ENCODE data around the gene INPP5F.
"Not testable (repeated sequence)": the region's sequence is repeated elsewhere in the genome, so short reads cannot be mapped to it uniquely, and the experiment has no call there.

Gene INPP5F

DNA sequence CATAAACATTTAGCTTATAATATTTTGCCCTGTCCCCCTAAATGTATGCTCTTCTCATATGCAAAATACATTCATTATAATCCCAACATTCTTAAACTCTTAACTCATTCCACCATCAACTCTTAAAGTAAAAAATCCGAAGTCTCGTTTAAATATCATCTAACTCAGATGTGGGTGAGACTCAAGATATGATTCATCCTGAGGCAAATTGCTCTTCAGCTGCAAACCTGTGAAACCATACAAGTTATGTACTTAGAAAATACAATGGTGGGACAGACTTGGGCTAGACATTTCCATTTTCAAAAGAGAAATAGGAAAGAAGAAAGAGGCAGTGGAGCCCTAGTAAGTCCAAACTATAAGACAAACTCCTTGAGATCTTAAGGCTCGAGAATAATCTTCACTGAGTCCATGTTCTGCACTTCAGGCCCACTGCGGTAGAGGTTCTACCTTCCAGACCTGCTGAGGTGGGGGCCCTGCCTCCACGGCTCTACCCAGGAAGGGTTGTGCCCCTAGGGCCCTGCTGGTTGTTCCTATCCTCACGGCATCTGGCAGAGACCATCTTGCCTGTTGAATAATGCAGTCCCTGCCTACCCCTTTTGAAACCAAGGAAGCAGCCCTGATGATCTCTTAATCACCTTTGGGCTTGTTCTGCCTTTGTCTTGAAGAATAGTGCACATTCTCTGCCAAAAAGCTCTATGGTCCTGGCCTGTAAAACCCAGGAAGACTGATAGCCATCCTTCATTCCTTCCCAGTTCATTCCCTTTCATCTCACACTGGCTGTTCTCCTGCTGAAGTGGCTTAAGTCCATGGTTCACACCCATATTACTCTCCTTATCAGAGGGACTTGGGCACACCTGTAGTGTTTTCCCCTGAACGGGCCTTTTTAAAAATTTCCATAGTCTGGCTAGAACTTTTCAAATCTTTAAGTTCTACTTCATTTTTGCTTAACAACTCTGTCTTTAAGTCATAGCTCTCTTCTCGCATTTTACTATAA is 37.3 kb downstream of the INPP5F start:
- no peak for TF ChIP-seq ZNF274 (IDR thresholded peaks at IDR 0.05; ENCODE audit: low read depth, low read length)
- H3K4me3 ChIP-seq (ENCODE audit: low read length): no peak overlapping the region

DNA sequence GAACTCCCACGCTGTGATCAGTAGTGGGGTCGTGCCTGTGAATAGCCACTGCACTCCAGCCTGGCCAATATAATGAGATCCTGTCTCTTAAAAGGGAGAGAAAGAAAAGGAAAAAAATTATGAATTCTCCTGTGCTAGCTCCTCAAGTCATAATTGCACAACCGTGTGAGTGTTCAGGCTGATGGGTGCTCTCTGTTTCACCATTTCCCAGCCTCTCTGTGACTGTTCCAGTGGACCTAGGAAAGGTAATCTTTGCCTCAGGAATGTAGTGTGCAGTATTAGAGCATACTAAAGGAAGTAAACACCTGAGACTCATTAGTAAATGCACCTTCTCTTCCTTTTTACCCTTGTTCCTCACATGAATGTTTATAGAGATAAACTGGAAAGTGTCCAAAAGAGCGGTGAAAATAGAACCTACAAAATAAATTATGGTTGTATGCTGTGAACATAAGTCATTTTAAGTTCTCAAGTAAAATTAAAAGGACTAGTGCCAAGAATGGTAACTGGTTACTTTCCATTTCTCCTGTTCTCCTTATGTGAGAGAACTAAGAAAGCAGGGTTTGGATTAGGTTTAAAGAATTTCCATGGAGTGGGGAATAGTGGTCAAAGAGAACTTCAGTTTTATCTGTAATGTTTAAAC is 42.7 kb downstream of the INPP5F start:
- H3K4me3 ChIP-seq (ENCODE audit: low read length): no peak overlapping the region
- no peak for TF ChIP-seq ZNF274 (IDR thresholded peaks at IDR 0.05; ENCODE audit: low read depth, low read length)

DNA sequence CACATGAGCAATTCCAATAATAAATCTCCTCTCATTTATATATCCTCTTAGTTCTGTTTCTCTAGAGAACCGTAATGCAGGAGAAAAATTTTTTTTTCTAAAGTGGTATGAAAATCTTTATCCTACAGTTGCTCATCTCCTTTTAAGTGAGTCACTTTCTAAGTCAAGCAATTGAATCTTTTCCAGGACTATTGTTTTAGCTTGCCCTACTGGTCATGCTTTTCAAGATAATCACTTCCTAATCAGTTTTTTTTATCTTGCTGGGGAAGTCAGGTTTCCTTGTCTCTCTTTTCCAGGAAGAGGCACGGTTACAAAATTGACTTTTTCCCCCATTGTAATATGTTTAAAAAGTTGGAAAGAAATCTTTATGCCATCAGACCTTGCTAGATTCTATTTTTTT is 44.0 kb downstream of the INPP5F start:
- no peak overlapping the region for H3K4me3 ChIP-seq (ENCODE audit: low read length)

DNA sequence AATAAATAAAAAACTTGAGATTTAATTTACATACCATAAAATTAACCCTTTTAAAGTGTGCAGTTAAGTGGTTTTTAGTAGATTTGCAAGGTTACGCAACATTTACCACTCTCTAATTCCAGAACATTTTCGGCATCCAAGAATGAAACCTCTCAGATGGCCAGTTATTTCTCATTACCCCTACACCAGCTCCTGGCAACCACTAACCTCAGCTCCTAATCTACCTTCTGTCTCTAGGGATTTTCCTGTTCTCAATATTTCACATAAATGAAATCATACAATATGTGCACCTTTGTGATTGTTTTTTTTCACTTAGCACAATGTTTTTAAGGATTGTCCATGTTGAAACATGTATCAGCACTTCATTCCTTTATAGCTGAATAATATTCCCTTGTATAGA is 45.1 kb downstream of the INPP5F start:
- H3K4me3 ChIP-seq (ENCODE audit: low read length): no peak overlapping the region
- TF ChIP-seq ZNF274 (IDR thresholded peaks at IDR 0.05; ENCODE audit: low read depth, low read length): no peak

More for the DNA sequence above, 44.0 kb downstream of the INPP5F start:
- TF ChIP-seq ZNF274 (IDR thresholded peaks at IDR 0.05; ENCODE audit: low read depth, low read length): no peak

DNA sequence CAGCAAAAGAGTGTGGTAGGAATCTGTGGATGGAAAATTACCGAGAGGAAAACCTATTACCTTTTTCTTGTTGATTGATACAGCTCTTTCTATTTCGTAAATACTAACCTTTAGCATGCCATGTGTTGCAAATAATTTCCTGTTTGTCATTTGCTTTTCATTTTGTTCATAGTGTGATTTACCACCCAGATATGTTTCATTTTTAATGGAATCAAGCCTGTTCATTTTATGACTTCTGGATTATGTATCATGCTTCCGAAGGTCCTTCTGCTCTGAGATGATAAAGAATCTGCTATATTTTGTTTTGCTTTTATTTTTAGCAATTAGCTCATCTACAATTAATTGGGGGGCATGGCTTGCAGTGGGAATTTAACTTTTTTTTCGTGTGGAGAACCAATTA is 46.5 kb downstream of the INPP5F start:
- H3K4me3 ChIP-seq (ENCODE audit: low read length): no peak overlapping the region
- TF ChIP-seq ZNF274 (IDR thresholded peaks at IDR 0.05; ENCODE audit: low read depth, low read length): no peak

DNA sequence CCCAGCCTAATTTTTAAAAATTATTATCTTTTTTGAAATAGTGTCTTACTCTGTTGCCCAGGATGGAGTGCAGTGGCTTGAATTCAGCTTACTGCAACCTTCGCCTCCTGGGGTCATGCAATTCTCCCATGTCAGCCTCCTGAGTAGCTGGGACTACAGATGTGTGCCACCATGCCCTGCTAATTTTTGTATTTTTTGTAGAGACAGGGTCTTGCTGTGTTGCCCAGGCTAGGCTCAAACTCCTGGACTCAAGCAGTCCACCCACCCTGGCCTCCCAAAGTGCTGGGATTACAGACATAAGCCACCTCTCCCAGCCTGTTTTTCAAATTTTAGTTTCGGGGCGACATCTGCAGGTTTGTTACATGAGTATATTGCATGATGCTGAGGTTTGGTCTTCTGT is 47.2 kb downstream of the INPP5F start:
- H3K4me3 ChIP-seq (ENCODE audit: low read length): not testable (repeated sequence)

DNA sequence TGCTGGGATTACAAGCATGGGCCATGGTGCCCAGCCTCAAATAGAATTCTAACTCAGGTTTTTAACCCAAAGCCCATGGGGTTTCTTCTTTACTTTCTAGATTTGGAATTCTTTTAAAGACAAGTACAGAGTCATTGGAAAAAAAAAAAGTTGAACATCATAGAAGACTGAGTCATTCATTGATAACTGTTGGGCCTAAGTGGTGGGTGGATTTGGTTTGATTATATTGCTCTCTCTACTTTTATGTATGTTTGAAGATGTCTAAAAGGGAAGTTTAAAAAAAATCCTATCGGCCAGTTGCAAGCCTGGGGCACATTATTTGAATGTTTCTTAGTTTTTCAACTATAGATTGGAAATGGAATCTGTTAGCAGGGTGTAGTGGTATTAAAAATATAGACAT is 49.7 kb downstream of the INPP5F start:
- no peak for TF ChIP-seq ZNF274 (IDR thresholded peaks at IDR 0.05; ENCODE audit: low read depth, low read length)
- H3K4me3 ChIP-seq (ENCODE audit: low read length): no peak overlapping the region

DNA sequence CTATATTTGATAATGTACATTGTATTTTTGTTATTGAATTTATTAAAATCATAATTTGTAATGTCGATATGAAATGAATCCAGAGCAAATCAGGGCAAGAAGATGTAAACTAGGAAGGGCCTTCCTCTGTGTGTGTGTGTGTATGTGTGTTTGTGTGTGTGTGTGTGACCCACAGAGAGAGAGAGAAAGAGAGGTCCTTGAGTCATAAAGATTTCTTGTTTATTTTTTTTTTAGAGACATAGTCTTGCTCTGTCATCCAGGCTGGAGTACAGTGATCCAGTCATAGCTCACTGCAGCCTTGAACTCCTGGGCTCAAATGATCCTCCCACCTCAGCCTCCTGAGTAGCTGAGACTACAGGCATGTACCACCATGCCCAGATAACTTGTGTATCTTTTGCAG is 50.7 kb downstream of the INPP5F start:
- no peak overlapping the region for H3K4me3 ChIP-seq (ENCODE audit: low read length)
- no peak for TF ChIP-seq ZNF274 (IDR thresholded peaks at IDR 0.05; ENCODE audit: low read depth, low read length)

GRCh38 chr10:119777686-119778085 is 51.8 kb downstream of the INPP5F start:
- no peak for TF ChIP-seq ZNF274 (IDR thresholded peaks at IDR 0.05; ENCODE audit: low read depth, low read length)
- H3K4me3 ChIP-seq (ENCODE audit: low read length): no peak overlapping the region

DNA sequence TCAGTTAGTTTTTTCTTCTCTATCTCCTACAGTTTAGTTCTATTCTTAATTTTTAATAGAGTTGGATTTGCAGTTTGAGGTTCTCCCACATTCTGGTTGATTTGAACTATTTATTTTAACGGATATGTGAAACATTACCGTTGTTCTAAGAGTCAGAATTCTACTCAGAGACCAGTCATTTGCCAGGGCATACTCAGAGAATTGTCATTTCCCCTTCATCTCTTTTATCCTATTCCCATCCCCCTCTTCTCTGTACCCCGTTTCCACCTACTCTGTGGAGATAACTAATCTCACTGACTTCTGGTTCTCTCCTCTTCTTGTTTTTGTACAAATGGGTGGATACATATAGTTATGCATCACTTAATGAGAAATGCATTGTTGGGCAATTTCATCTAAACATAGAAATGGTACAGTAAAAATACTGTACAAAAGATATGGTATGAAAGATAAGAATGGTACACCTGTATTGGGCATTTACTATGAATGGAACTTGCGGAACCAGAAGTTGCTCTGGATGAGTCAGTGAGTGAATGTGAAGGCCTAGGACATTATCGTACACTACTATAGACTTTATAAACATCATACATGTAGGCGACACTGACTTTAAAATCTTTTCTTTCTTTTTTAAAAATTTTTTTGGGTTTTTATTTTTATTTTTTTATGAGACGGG is 53.1 kb downstream of the INPP5F start:
- H3K4me3 ChIP-seq (ENCODE audit: low read length): no peak overlapping the region
- TF ChIP-seq ZNF274 (IDR thresholded peaks at IDR 0.05; ENCODE audit: low read depth, low read length): no peak

- no peak overlapping the region for H3K4me3 ChIP-seq (ENCODE audit: low read length)
- no peak for TF ChIP-seq ZNF274 (IDR thresholded peaks at IDR 0.05; ENCODE audit: low read depth, low read length)
These were observed 55.1 kb downstream of the INPP5F start for GRCh38 chr10:119780879-119781480.

DNA sequence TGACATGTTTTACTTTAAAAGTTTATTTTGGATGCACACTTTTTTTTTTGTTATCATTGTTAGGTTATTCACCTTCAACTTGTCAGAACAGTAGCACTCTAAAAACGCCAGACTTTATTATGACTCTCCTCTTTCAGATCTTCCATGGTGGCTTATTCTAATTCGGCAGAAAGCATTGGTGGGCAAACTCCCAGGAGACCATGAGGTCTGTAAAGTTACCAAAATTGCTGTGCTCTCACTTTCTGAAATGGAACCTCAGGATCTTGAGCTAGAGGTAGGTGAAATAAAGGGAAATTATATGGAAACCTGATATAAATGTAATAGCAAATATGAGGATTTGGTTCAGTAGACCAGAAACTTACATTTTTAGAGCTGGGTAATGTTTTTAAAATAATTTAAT is 55.6 kb downstream of the INPP5F start:
- H3K4me3 ChIP-seq (ENCODE audit: low read length): no peak overlapping the region
- TF ChIP-seq ZNF274 (IDR thresholded peaks at IDR 0.05; ENCODE audit: low read depth, low read length): no peak

DNA sequence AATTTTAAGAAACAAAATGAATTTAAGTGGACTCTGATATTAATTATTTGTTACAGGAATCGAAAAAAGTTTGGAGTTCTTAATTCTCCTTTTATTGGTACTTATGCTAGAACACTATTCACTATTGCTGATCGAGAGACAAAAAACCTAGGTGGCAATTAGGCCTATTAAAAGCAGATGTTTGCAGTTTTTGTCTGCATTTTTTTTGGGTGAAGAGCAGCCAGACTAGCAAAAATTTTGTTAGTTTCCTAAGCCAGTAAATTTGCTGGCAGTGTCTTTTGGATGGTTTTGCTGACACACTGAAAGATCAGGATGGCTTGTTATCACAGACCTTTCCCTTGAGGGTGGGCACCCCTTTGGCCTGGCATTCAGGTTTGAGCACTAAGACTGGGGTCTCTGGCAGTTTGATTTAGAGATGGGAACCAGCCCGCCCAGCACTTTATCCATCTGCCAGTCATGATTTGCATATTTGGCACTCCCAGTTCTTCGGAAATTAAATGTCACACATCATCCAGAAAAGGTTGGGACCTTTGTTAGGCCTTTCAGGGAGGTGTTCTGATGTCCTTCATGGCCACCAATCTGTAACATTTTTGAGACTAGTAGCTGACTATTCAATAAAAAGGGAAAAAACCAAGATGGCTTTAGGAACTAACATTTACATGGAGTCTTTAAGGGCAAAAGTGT is 57.3 kb downstream of the INPP5F start:
- H3K4me3 ChIP-seq (ENCODE audit: low read length): no peak overlapping the region
- no peak for TF ChIP-seq ZNF274 (IDR thresholded peaks at IDR 0.05; ENCODE audit: low read depth, low read length)

- H3K4me3 ChIP-seq (ENCODE audit: low read length): no peak overlapping the region
- TF ChIP-seq ZNF274 (IDR thresholded peaks at IDR 0.05; ENCODE audit: low read depth, low read length): no peak
These were observed 57.8 kb downstream of the INPP5F start for GRCh38 chr10:119783665-119784027.
